Measurements from ENCODE around the gene DYNLRB1.

- TF ChIP-seq GABPA (tag; conservative IDR thresholded peaks at IDR 0.05; ENCODE audit: low read depth) (no peak), CTCF (IDR thresholded peaks at IDR 0.05 in 2 of 3, conservative IDR thresholded peaks at IDR 0.05 in 1 of 3; ENCODE audit: insufficient read depth in 2 of 3, low read depth in 1 of 3, low read length in 3 of 3) (no peak), EP300 (IDR thresholded peaks at IDR 0.05; ENCODE audit: low read length) (no peak), ZNF140 (CRISPR knock-in tag; IDR thresholded peaks at IDR 0.05) (no peak), KDM5B (IDR thresholded peaks at IDR 0.05; ENCODE audit: insufficient replicate concordance, low read depth, low read length) (no peak), ZNF449 (CRISPR knock-in tag; IDR thresholded peaks at IDR 0.05) (no peak), TCF7 (IDR thresholded peaks at IDR 0.05; ENCODE audit: borderline replicate concordance) (no peak), ESRRB (CRISPR knock-in tag; IDR thresholded peaks at IDR 0.05; ENCODE audit: borderline replicate concordance) (no peak), TAF1 (IDR thresholded peaks at IDR 0.05; ENCODE audit: control insufficient read depth, extremely low read depth, insufficient read depth, low read length, severe bottlenecking) (no peak), ZNF785 (CRISPR knock-in tag; IDR thresholded peaks at IDR 0.05) (no peak), MAX (CRISPR knock-in tag; IDR thresholded peaks at IDR 0.05) (no peak), MEIS2 (IDR thresholded peaks at IDR 0.05; ENCODE audit: partially characterized antibody) (no peak), CREB1 (IDR thresholded peaks at IDR 0.05) (no peak), CREB1 (CRISPR knock-in tag; IDR thresholded peaks at IDR 0.05) (no peak)
Measured at GRCh38 chr20:34543463-34544056, 27.3 kb downstream of the DYNLRB1 start.

Data from K562 (cell line).